ENCODE data around the gene CATSPERB. TPM values are rescaled to one million over a fixed set of nuclear protein-coding genes. Genes with fewer than 3 reads are reported as not detected.

The CATSPERB gene
- 1 to 10 TPM; 1.2 to 2.3 TPM for total RNA-seq

- Histone ChIP-seq H3K9me3 (no peaks in the 10 kb centered on the region), H3K36me3 (no peaks in the 10 kb centered on the region), H3K27ac (no peak within 1 kb of the TSS), H3K4me1 (replicated peaks) (no peaks in the 10 kb centered on the region), H3K4me3 (no peak within 1 kb of the TSS), H3K27me3 (replicated peaks; ENCODE audit: insufficient read depth) (no peaks in the 10 kb centered on the region)
- 86% methylated on average over 2 of the region's 2 CpGs for WGBS
- TF ChIP-seq POLR2A (IDR thresholded peaks at IDR 0.05) (no peak), POLR2AphosphoS5 (IDR thresholded peaks at IDR 0.05) (no peak)
- TF ChIP-seq, protein P1, sequence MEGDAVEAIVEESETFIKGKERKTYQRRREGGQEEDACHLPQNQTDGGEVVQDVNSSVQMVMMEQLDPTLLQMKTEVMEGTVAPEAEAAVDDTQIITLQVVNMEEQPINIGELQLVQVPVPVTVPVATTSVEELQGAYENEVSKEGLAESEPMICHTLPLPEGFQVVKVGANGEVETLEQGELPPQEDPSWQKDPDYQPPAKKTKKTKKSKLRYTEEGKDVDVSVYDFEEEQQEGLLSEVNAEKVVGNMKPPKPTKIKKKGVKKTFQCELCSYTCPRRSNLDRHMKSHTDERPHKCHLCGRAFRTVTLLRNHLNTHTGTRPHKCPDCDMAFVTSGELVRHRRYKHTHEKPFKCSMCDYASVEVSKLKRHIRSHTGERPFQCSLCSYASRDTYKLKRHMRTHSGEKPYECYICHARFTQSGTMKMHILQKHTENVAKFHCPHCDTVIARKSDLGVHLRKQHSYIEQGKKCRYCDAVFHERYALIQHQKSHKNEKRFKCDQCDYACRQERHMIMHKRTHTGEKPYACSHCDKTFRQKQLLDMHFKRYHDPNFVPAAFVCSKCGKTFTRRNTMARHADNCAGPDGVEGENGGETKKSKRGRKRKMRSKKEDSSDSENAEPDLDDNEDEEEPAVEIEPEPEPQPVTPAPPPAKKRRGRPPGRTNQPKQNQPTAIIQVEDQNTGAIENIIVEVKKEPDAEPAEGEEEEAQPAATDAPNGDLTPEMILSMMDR (IDR thresholded peaks at IDR 0.05) = no peak
- no peak for DNase-seq (ENCODE audit: low spot score)
- intact Hi-C loops (cut with DNase I) = no loop called here
These were observed at the start of gene CATSPERB for GRCh38 chr14:91731986-91732385. Gene CATSPERB, minus strand, starts transcription at chr14:91732086. Its CDS starts 2,607 bp downstream, at chr14:91729479.

DNA sequence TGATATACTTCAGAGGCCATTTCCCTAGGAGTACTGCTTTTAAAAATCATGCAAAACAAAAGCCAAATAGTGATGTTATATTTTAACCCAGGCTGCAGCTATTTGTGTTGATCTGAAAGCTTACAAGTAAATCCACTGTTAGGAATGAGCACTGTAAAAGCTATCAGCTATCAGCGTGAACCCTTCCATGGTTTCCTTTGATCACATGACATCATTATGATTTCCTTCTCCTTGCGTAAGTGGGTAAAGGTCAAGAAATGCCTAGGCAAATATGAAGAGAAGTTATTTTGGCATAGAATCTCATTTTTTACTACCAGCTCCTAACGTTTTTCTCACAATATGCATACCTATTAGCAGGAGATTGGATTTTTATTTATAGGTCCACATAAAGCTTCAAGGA lies 48.6 kb upstream of the CATSPERB start:
- H3K4me1 ChIP-seq (replicated peaks) = no peaks in the 10 kb centered on the region
- H3K36me3 ChIP-seq = no peaks in the 10 kb centered on the region
- no peak for DNase-seq (ENCODE audit: low spot score)
- no peak overlapping the region for H3K27ac ChIP-seq
- 53% methylated on average over 3 of the region's 3 CpGs for whole genome bisulfite sequencing
- no peaks in the 10 kb centered on the region for H3K9me3 ChIP-seq
- H3K4me3 ChIP-seq = no peak overlapping the region
- intact Hi-C loops (cut with DNase I) = no loop called here
- H3K27me3 ChIP-seq (replicated peaks; ENCODE audit: insufficient read depth) = no peaks in the 10 kb centered on the region
- TF ChIP-seq POLR2AphosphoS5 (IDR thresholded peaks at IDR 0.05) (no peak), POLR2A (IDR thresholded peaks at IDR 0.05) (no peak)
- TF ChIP-seq, protein P1 (IDR thresholded peaks at IDR 0.05) = no peak

DNA sequence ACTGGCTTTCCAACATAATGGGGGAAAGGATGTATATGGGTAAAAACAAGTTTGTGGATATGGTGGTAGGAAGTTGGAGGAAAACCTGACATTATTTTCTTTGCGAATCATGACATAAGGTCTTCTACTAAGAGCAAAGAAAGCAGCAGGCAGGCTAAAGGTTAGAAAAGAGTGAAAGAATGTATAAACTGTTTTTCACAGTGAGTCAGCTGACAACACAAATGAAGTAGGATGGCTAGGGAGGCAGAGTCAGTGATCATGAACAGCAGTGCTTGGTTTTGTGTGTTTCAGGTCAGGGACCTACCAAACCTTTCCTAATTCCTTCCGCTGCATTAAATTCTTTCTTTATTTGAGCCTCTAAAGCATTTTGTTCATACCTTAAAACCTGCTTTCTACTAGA lies 46.3 kb upstream of the CATSPERB start:
- no peak overlapping the region for H3K4me3 ChIP-seq
- H3K36me3 ChIP-seq = no peaks in the 10 kb centered on the region
- H3K27me3 ChIP-seq (replicated peaks; ENCODE audit: insufficient read depth) = no peaks in the 10 kb centered on the region
- H3K4me1 ChIP-seq (replicated peaks) = no peaks in the 10 kb centered on the region
- TF ChIP-seq POLR2A (IDR thresholded peaks at IDR 0.05) (no peak), POLR2AphosphoS5 (IDR thresholded peaks at IDR 0.05) (no peak)
- DNase-seq (ENCODE audit: low spot score) = no peak
- no peaks in the 10 kb centered on the region for H3K9me3 ChIP-seq
- WGBS = 95% methylated on average over 2 of the region's 2 CpGs
- no peak overlapping the region for H3K27ac ChIP-seq
- intact Hi-C loops (cut with DNase I) = no loop called here

DNA sequence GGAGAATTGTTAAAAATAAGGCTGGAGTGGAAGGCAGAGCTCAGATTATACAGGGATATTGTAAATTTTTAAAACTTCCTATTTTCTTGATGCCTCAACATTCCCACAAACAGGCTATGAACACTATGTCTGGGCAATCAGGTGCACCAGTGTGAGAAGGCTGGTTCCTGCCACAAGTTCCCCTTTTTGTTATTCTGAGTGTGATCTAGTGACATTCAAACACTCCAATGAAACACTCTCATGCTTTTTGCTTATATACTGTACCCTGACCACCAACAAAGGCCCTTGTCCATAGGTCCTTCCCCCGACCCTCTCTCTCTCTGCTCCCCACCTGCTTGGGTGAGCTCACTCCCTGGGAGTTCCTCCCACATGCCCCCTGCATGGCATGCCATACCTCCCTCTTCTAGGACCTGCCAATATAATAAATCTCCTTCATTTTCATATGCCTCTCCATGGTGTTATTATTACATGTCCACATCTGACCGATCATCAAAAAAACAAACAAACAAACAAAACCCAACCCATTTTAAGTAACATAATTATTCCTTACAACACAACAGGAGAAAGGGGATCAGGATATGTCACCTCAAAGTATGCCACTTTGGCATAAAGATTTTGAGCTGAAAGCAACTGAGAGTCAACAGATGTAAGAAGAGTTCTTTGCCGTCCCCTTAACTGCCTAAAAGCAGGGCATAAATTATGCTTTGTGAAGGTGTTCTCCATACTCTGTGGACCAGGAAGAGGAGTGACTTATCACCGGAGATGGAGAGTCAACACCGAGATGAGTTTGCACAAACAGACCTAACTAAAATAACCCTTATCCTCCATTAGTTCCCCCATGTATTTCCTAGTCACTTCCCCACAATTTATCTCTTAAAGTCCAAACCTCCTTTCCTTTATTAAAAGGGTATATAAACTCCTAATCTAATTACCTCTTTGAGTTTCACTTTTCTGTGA lies 42.5 kb upstream of the CATSPERB start:
- intact Hi-C loops (cut with DNase I) = no loop called here
- no peak for DNase-seq (ENCODE audit: low spot score)
- TF ChIP-seq POLR2AphosphoS5 (IDR thresholded peaks at IDR 0.05) = no peak
- TF ChIP-seq, protein P1 (IDR thresholded peaks at IDR 0.05) = no peak
- TF ChIP-seq POLR2A (IDR thresholded peaks at IDR 0.05) = no peak
- Histone ChIP-seq H3K4me3 (no peak overlapping the region), H3K27ac (no peak overlapping the region), H3K36me3 (no peaks in the 10 kb centered on the region), H3K27me3 (replicated peaks; ENCODE audit: insufficient read depth) (no peaks in the 10 kb centered on the region), H3K4me1 (replicated peaks) (peaks cover 3% of the 10 kb centered on the region), H3K9me3 (no peaks in the 10 kb centered on the region)
- 71% methylated on average over 5 of the region's 5 CpGs for WGBS

GRCh38 chr14:91770185-91770584 lies 38.3 kb upstream of the CATSPERB start:
- Histone ChIP-seq H3K9me3 (no peaks in the 10 kb centered on the region), H3K27me3 (replicated peaks; ENCODE audit: insufficient read depth) (no peaks in the 10 kb centered on the region), H3K36me3 (no peaks in the 10 kb centered on the region), H3K4me3 (no peak overlapping the region), H3K4me1 (replicated peaks) (peaks cover 3% of the 10 kb centered on the region), H3K27ac (no peak overlapping the region)
- TF ChIP-seq POLR2A (IDR thresholded peaks at IDR 0.05) (no peak), POLR2AphosphoS5 (IDR thresholded peaks at IDR 0.05) (peak; percentile 80)
- DNase-seq (ENCODE audit: low spot score) = peak; percentile 66
- intact Hi-C loops (cut with DNase I) = no loop called here
- 45% methylated on average over 2 of the region's 2 CpGs for WGBS
